SHP77 (cell line): ENCODE results near the gene TTC1.
"Not testable (repeated sequence)": the region's sequence is repeated elsewhere in the genome, so short reads cannot be mapped to it uniquely, and the experiment has no call there.

ENCODE experiments used
- DNase-seq, 2 experiments: peaks; one replicate each; lab custom pipeline; 2025; lab: John Stamatoyannopoulos, UW

The TTC1 gene

GRCh38 chr5:160008877-160009590, at the start of gene TTC1:
Gene TTC1 (plus strand): TSS chr5:160009139. CDS start chr5:160010529, 1,390 bp downstream.
- DNase-seq, result peak; percentile 97

GRCh38 chr5:159961176-159962160, 47.5 kb upstream of the TTC1 start:
- DNase-seq, result no peak

- no peak for DNase-seq
These were observed 46.7 kb upstream of the TTC1 start for GRCh38 chr5:159962214-159962613.

- DNase-seq, result no peak
These were observed 45.0 kb upstream of the TTC1 start for GRCh38 chr5:159963935-159964334.

GRCh38 chr5:159965031-159965837, 43.7 kb upstream of the TTC1 start:
- DNase-seq, result peak; percentile 2 to 30

- DNase-seq, result not testable (repeated sequence)
These were observed 43.2 kb upstream of the TTC1 start for GRCh38 chr5:159965838-159966128.

- DNase-seq, result no peak
These were observed 39.0 kb upstream of the TTC1 start for GRCh38 chr5:159969966-159970365.

- DNase-seq, result no peak
These were observed 37.9 kb upstream of the TTC1 start for GRCh38 chr5:159971038-159971437.

GRCh38 chr5:159971514-159971913, 37.4 kb upstream of the TTC1 start:
- DNase-seq, result no peak

- DNase-seq, result no peak
These were observed 36.9 kb upstream of the TTC1 start for GRCh38 chr5:159971931-159972461.

- no peak for DNase-seq
These were observed 36.2 kb upstream of the TTC1 start for GRCh38 chr5:159972538-159973362.

- DNase-seq, result no peak
These were observed 33.4 kb upstream of the TTC1 start for GRCh38 chr5:159975462-159976019.

GRCh38 chr5:159976921-159977320, 32.0 kb upstream of the TTC1 start:
- no peak for DNase-seq

- DNase-seq, result no peak
These were observed 30.6 kb upstream of the TTC1 start for GRCh38 chr5:159978358-159978757.

- no peak for DNase-seq
These were observed 26.3 kb upstream of the TTC1 start for GRCh38 chr5:159982421-159983173.

- peak; percentile 65 to 81 for DNase-seq
These were observed 21.8 kb upstream of the TTC1 start for GRCh38 chr5:159987031-159987674.

GRCh38 chr5:159990506-159990905, 18.4 kb upstream of the TTC1 start:
- no peak for DNase-seq

- no peak for DNase-seq
These were observed 16.4 kb upstream of the TTC1 start for GRCh38 chr5:159992566-159992965.

- no peak for DNase-seq
These were observed 15.7 kb upstream of the TTC1 start for GRCh38 chr5:159993194-159993593.

GRCh38 chr5:159995907-159996306, 13.0 kb upstream of the TTC1 start:
- DNase-seq, result no peak
